Measurements from ENCODE around the gene OR6M1. TPM values are rescaled to one million over a fixed set of nuclear protein-coding genes. Genes with fewer than 3 reads are reported as not detected.

OR6M1 gene
- total and polyA plus RNA-seq, 2 experiments from 2014 or later: not detected

- Histone ChIP-seq H3K36me3 (ENCODE audit: insufficient read depth) (no peaks in the 10 kb centered on the region), H3K4me1 (ENCODE audit: insufficient read depth) (peaks cover 7% of the 10 kb centered on the region), H2AFZ (no peak overlapping the region), H3K9me2 (ENCODE audit: insufficient read depth) (no peaks in the 10 kb centered on the region), H3F3A (replicated peaks; ENCODE audit: low read depth) (no peaks in the 10 kb centered on the region), H3K27ac (ENCODE audit: low read depth) (no peak overlapping the region), H3K4me2 (no peak overlapping the region), H3K4me3 (no peak overlapping the region), H4K20me1 (replicated peaks; ENCODE audit: insufficient read depth) (no peaks in the 10 kb centered on the region), H3K27me3 (ENCODE audit: insufficient read depth) (no peaks in the 10 kb centered on the region), H3K79me2 (replicated peaks; ENCODE audit: insufficient read depth) (no peaks in the 10 kb centered on the region)
- Mint-ChIP-seq H3K4me3 (no peak overlapping the region), H3K9me3 (peaks cover 10% of the 10 kb centered on the region), H3K36me3 (ENCODE audit: low read depth) (peaks cover 12% of the 10 kb centered on the region; the same call in 2 of the 3 replicates), H3K27me3 (ENCODE audit: insufficient read depth, low read depth, poor library complexity) (no peaks in the 10 kb centered on the region), H3K27ac (no peak overlapping the region), H3K4me1 (peaks cover 6% of the 10 kb centered on the region; the same call in 2 of the 3 replicates)
- DNase-seq (ENCODE audit: low spot score): no peak
- TF ChIP-seq EZH2 (IDR thresholded peaks at IDR 0.05; ENCODE audit: low read depth, unreplicated experiment) (no peak), REST (IDR thresholded peaks at IDR 0.05; ENCODE audit: unreplicated experiment) (no peak), ZNF331 (CRISPR knock-in tag; IDR thresholded peaks at IDR 0.05; ENCODE audit: low read depth) (no peak), JUNB (IDR thresholded peaks at IDR 0.05; ENCODE audit: unreplicated experiment) (no peak), ETS1 (IDR thresholded peaks at IDR 0.05) (no peak), ZNF462 (CRISPR knock-in tag; IDR thresholded peaks at IDR 0.05) (no peak), CREB1 (CRISPR knock-in tag; IDR thresholded peaks at IDR 0.05; ENCODE audit: low read depth) (no peak), CTCF (conservative IDR thresholded peaks at IDR 0.05; ENCODE audit: low read depth in 2 of 2) (no peak), ZNF114 (CRISPR knock-in tag; IDR thresholded peaks at IDR 0.05) (no peak), STAT1 (IDR thresholded peaks at IDR 0.05; ENCODE audit: unreplicated experiment) (no peak), NANOG (IDR thresholded peaks at IDR 0.05; ENCODE audit: borderline replicate concordance) (no peak), POLR2AphosphoS5 (IDR thresholded peaks at IDR 0.05; ENCODE audit: low read depth) (no peak)
- ATAC-seq: no peak
Observed at GRCh38 chr11:123799438-123799837, 6.7 kb downstream of the OR6M1 start.
